DND-41 (cell line): ENCODE data around the gene ZNF581.

Experiments used
- ATAC-seq: fragments of 200-7000 bp; cut with Tn5 transposase; 3 replicates; pipeline ENCODE4 v1.9.1; 2021; ENCODE audit warnings: low read depth; ENCODE audit not compliant: insufficient read depth
- DNase-seq: peaks from one replicate; pipeline ENCODE4 v3.0.0-alpha.2; 2020
- H2AFZ ChIP-seq: 2 replicates; pipeline ENCODE4 v1.6.0; 2012; ENCODE audit warnings: low read depth, low read length
- H3K27ac ChIP-seq: 2 replicates; pipeline ENCODE4 v1.5.1; 2012; ENCODE audit warnings: low read length, inconsistent platforms
- H3K27me3 ChIP-seq: fragments of 200-600 bp; sonication (generic); 2 replicates; pipeline ENCODE4 v1.6.0; 2012; ENCODE audit warnings: low read length, mild to moderate bottlenecking, inconsistent platforms; ENCODE audit not compliant: insufficient read depth, poor library complexity
- H3K36me3 ChIP-seq: 2 replicates; pipeline ENCODE4 v1.5.1; 2012; ENCODE audit warnings: low read length, inconsistent platforms; ENCODE audit not compliant: insufficient read depth
- H3K4me1 ChIP-seq: 2 replicates; pipeline ENCODE4 v1.5.1; 2012; ENCODE audit warnings: mild to moderate bottlenecking, low read length; ENCODE audit not compliant: insufficient read depth
- H3K4me2 ChIP-seq: 2 replicates; pipeline ENCODE4 v1.6.0; 2012; ENCODE audit warnings: mild to moderate bottlenecking, moderate library complexity, low read length, inconsistent platforms; ENCODE audit not compliant: insufficient read depth
- H3K4me3 ChIP-seq, 2 experiments: fragments of 200-600 bp in 1 of 2; shearing (Covaris generic) in 1 of 2; 2 replicates each; pipeline ENCODE4 v1.5.1; 2012 to 2016; ENCODE audit warnings: inconsistent platforms in 2 of 2, low read length in 2 of 2, mild to moderate bottlenecking in 2 of 2, low read depth in 1 of 2, moderate library complexity in 1 of 2
- H3K79me2 ChIP-seq: 2 replicates; pipeline ENCODE4 v1.6.0; 2012; ENCODE audit warnings: low read length, inconsistent platforms; ENCODE audit not compliant: insufficient read depth
- H3K9ac ChIP-seq: 2 replicates; pipeline ENCODE4 v1.6.0; 2012; ENCODE audit warnings: low read depth, mild to moderate bottlenecking, inconsistent platforms, low read length, moderate library complexity
- H3K9me3 ChIP-seq: 2 replicates; pipeline ENCODE4 v1.5.1; 2012; ENCODE audit warnings: low read length, moderate library complexity, mild to moderate bottlenecking, inconsistent platforms; ENCODE audit not compliant: insufficient read depth, severe bottlenecking
- H4K20me1 ChIP-seq: 2 replicates; pipeline ENCODE4 v1.6.0; 2012; ENCODE audit warnings: low read length; ENCODE audit not compliant: insufficient read depth
- CTCF ChIP-seq: IDR thresholded peaks from 2 replicates; pipeline ENCODE4 v1.5.1; 2012; ENCODE audit warnings: borderline replicate concordance, low read length, moderate library complexity, mild to moderate bottlenecking; ENCODE audit not compliant: poor library complexity, severe bottlenecking; ENCODE audit errors: extremely low read depth
- EZH2 ChIP-seq: IDR thresholded peaks from 3 replicates; pipeline ENCODE4 v1.6.1; 2012; ENCODE audit warnings: borderline replicate concordance, low read depth, mild to moderate bottlenecking, moderate library complexity, low read length, inconsistent platforms; ENCODE audit not compliant: severe bottlenecking

Gene ZNF581

GRCh38 chr19:55674459-55674840 is 31.0 kb downstream of the ZNF581 start:
- H3K9ac ChIP-seq: peak overlapping the region; percentile 93
- peaks cover 87% of the 10 kb centered on the region for H3K79me2 ChIP-seq
- no peak for TF ChIP-seq CTCF
- TF ChIP-seq EZH2: no peak
- H3K4me1 ChIP-seq: peaks cover 64% of the 10 kb centered on the region
- ATAC-seq (no peak), DNase-seq (no peak)
- no peaks in the 10 kb centered on the region for H3K9me3 ChIP-seq
- H3K36me3 ChIP-seq: peaks cover 69% of the 10 kb centered on the region
- peak overlapping the region; percentile 14 to 87; a peak in 3 of 4 replicates for H3K4me3 ChIP-seq
- no peak overlapping the region for H3K27ac ChIP-seq
- peaks cover 75% of the 10 kb centered on the region for H4K20me1 ChIP-seq
- H2AFZ ChIP-seq: no peak overlapping the region
- peak overlapping the region; percentile 94 for H3K4me2 ChIP-seq
- no peaks in the 10 kb centered on the region for H3K27me3 ChIP-seq

- H3K9ac ChIP-seq: peak within 1 kb of the TSS; percentile 93
- TF ChIP-seq EZH2 (no peak), CTCF (no peak)
- peak within 1 kb of the TSS; percentile 87 to 97 for H3K4me3 ChIP-seq
- peaks cover 87% of the 10 kb centered on the region for H3K79me2 ChIP-seq
- H3K36me3 ChIP-seq: peaks cover 69% of the 10 kb centered on the region
- peaks cover 75% of the 10 kb centered on the region for H4K20me1 ChIP-seq
- no peaks in the 10 kb centered on the region for H3K9me3 ChIP-seq
- ATAC-seq (peak; percentile 93), DNase-seq (peak; percentile 98)
- peaks cover 60% of the 10 kb centered on the region for H3K4me1 ChIP-seq
- H3K27me3 ChIP-seq: no peaks in the 10 kb centered on the region
- peak within 1 kb of the TSS; percentile 73 for H3K27ac ChIP-seq
- H2AFZ ChIP-seq: peak within 1 kb of the TSS; percentile 71
- H3K4me2 ChIP-seq: peak within 1 kb of the TSS; percentile 94
These were observed 31.6 kb downstream of the ZNF581 start, which contains the start of gene EPN1 for GRCh38 chr19:55674841-55675660. Gene EPN1 (plus strand): TSS chr19:55675226. CDS start chr19:55678628, 3,402 bp downstream.

- peak overlapping the region; percentile 87 to 97 for H3K4me3 ChIP-seq
- TF ChIP-seq EZH2 (no peak), CTCF (no peak)
- DNase-seq (no peak), ATAC-seq (no peak)
- H3K79me2 ChIP-seq: peaks cover 87% of the 10 kb centered on the region
- H4K20me1 ChIP-seq: peaks cover 71% of the 10 kb centered on the region
- H3K27ac ChIP-seq: peak overlapping the region; percentile 73
- no peaks in the 10 kb centered on the region for H3K27me3 ChIP-seq
- H3K36me3 ChIP-seq: peaks cover 69% of the 10 kb centered on the region
- peak overlapping the region; percentile 94 for H3K4me2 ChIP-seq
- peak overlapping the region; percentile 93 for H3K9ac ChIP-seq
- H3K9me3 ChIP-seq: no peaks in the 10 kb centered on the region
- H3K4me1 ChIP-seq: peaks cover 53% of the 10 kb centered on the region
- peak overlapping the region; percentile 71 for H2AFZ ChIP-seq
These were observed 32.4 kb downstream of the ZNF581 start for GRCh38 chr19:55675661-55676354.
